ENCODE measurements around the gene ARID1B. TPM values are rescaled to one million over a fixed set of nuclear protein-coding genes. Genes with fewer than 3 reads are reported as not detected.

Gene ARID1B
- total RNA-seq, 2 experiments from 2014 or later = 90.1 to 164 TPM

- Histone ChIP-seq H3K9me3 (ENCODE audit: low read length) (no peaks in the 10 kb centered on the region), H3K4me2 (ENCODE audit: low read length) (no peak overlapping the region), H4K20me1 (ENCODE audit: insufficient read depth, low read length) (no peaks in the 10 kb centered on the region), H2AFZ (ENCODE audit: low read length) (no peak overlapping the region), H3K36me3 (ENCODE audit: insufficient read depth, low read length) (no peaks in the 10 kb centered on the region), H3K4me1 (ENCODE audit: insufficient read depth, low read length, poor library complexity, severe bottlenecking) (peaks cover 38% of the 10 kb centered on the region), H3K27ac (ENCODE audit: low read depth, low read length, poor library complexity, severe bottlenecking) (no peak overlapping the region), H3K79me2 (ENCODE audit: insufficient read depth, low read depth, low read length) (no peaks in the 10 kb centered on the region), H3K9me2 (ENCODE audit: insufficient read depth, low read length) (no peaks in the 10 kb centered on the region), H3K4me3 (ENCODE audit: low read depth, low read length, poor library complexity, severe bottlenecking) (no peak overlapping the region)
- DNase-seq (ENCODE audit: low spot score) = no peak
- no TSS peak for BruUV-seq (replicated peaks)
- no peak for TF ChIP-seq EZH2phosphoT487 (IDR thresholded peaks at IDR 0.05; ENCODE audit: borderline replicate concordance, low read depth, low read length)
- TF ChIP-seq, protein P1, sequence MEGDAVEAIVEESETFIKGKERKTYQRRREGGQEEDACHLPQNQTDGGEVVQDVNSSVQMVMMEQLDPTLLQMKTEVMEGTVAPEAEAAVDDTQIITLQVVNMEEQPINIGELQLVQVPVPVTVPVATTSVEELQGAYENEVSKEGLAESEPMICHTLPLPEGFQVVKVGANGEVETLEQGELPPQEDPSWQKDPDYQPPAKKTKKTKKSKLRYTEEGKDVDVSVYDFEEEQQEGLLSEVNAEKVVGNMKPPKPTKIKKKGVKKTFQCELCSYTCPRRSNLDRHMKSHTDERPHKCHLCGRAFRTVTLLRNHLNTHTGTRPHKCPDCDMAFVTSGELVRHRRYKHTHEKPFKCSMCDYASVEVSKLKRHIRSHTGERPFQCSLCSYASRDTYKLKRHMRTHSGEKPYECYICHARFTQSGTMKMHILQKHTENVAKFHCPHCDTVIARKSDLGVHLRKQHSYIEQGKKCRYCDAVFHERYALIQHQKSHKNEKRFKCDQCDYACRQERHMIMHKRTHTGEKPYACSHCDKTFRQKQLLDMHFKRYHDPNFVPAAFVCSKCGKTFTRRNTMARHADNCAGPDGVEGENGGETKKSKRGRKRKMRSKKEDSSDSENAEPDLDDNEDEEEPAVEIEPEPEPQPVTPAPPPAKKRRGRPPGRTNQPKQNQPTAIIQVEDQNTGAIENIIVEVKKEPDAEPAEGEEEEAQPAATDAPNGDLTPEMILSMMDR (conservative IDR thresholded peaks at IDR 0.05; ENCODE audit: low read length) = no peak
- ChIA-PET CTCF (ENCODE audit: unreplicated experiment) (no interaction called here), POLR2A (no interaction called here)
- intact Hi-C loops (cut with micrococcal nuclease; ENCODE audit: unreplicated experiment) = loop anchor here (1.0 to 10.0 kb wide), 2 partner anchors 48 to 338 kb away; no protein-coding TSS in a partner anchor
These were observed 449.6 kb downstream of the ARID1B start for GRCh38 chr6:157226761-157227160.

GRCh38 chr6:157227202-157228166 is 450.3 kb downstream of the ARID1B start:
- DNase-seq (ENCODE audit: low spot score) = peak; percentile 27
- Histone ChIP-seq H3K9me3 (ENCODE audit: low read length) (no peaks in the 10 kb centered on the region), H3K4me2 (ENCODE audit: low read length) (no peak overlapping the region), H3K4me3 (ENCODE audit: low read depth, low read length, poor library complexity, severe bottlenecking) (no peak overlapping the region), H2AFZ (ENCODE audit: low read length) (no peak overlapping the region), H3K36me3 (ENCODE audit: insufficient read depth, low read length) (no peaks in the 10 kb centered on the region), H4K20me1 (ENCODE audit: insufficient read depth, low read length) (no peaks in the 10 kb centered on the region), H3K79me2 (ENCODE audit: insufficient read depth, low read depth, low read length) (no peaks in the 10 kb centered on the region), H3K27ac (ENCODE audit: low read depth, low read length, poor library complexity, severe bottlenecking) (no peak overlapping the region), H3K9me2 (ENCODE audit: insufficient read depth, low read length) (no peaks in the 10 kb centered on the region), H3K4me1 (ENCODE audit: insufficient read depth, low read length, poor library complexity, severe bottlenecking) (peaks cover 35% of the 10 kb centered on the region)
- intact Hi-C loops (cut with micrococcal nuclease; ENCODE audit: unreplicated experiment) = loop anchor here (1.0 to 10.0 kb wide), 2 partner anchors 47 to 337 kb away; no protein-coding TSS in a partner anchor
- BruUV-seq (replicated peaks) = no TSS peak
- POLR2A ChIA-PET = no interaction called here
- no peak for TF ChIP-seq EZH2phosphoT487 (IDR thresholded peaks at IDR 0.05; ENCODE audit: borderline replicate concordance, low read depth, low read length)
- TF ChIP-seq, protein P1 (conservative IDR thresholded peaks at IDR 0.05; ENCODE audit: low read length) = peak; percentile 67
- CTCF ChIA-PET (ENCODE audit: unreplicated experiment) = no interaction called here

Data from OCI-LY7 (cell line).